ENCODE data around the gene KLK4. TPM values are rescaled to one million over a fixed set of nuclear protein-coding genes. Genes with fewer than 3 reads are reported as not detected.

Gene KLK4
- polyA plus RNA-seq, 3 donors, result not detected

GRCh38 chr19:50902640-50903039 is 8.6 kb downstream of the KLK4 start:
- Histone ChIP-seq H3K4me3 (replicated peaks in 1 of 3; ENCODE audit: low read depth in 2 of 3, low read length in 3 of 3) (no peak overlapping the region), H3K9ac (ENCODE audit: insufficient read depth, low read length, poor library complexity, severe bottlenecking) (no peak overlapping the region), H3K79me2 (ENCODE audit: insufficient read depth, low read length) (no peaks in the 10 kb centered on the region), H3K27ac (ENCODE audit: low read depth in 1 of 2, low read length in 2 of 2) (no peak overlapping the region), H3K27me3 (ENCODE audit: control insufficient read depth in 2 of 2, insufficient read depth in 2 of 2, low read length in 2 of 2) (peaks cover 0 to 7% of the 10 kb centered on the region in 2 donors), H3K9me3 (replicated peaks in 1 of 2; ENCODE audit: control insufficient read depth in 1 of 2, insufficient read depth in 1 of 2, low read length in 2 of 2) (peaks cover 0 to 6% of the 10 kb centered on the region in 2 donors), H3K4me2 (replicated peaks; ENCODE audit: extremely low read depth, low read length, poor library complexity, severe bottlenecking) (no peak overlapping the region), H3K4me1 (ENCODE audit: control insufficient read depth in 1 of 2, insufficient read depth in 2 of 2, low read length in 2 of 2) (no peaks in the 10 kb centered on the region), H2AFZ (ENCODE audit: insufficient read depth, low read depth, low read length, poor library complexity, severe bottlenecking) (no peak overlapping the region), H3K36me3 (replicated peaks in 1 of 2; ENCODE audit: control insufficient read depth in 1 of 2, insufficient read depth in 2 of 2, low read length in 2 of 2) (no peaks in the 10 kb centered on the region), H4K20me1 (ENCODE audit: insufficient read depth, low read length) (no peaks in the 10 kb centered on the region)
- no CpG with 5 or more reads among the region's 4 CpGs for WGBS (ENCODE audit: insufficient coverage)
- Mint-ChIP-seq H3K4me1 (no peaks in the 10 kb centered on the region), H3K9me3 (peaks cover 0 to 7% (median 3%) of the 10 kb centered on the region in 7 donors), H3K36me3 (no peaks in the 10 kb centered on the region), H3K4me3 (no peak overlapping the region), H3K27ac (no peak overlapping the region), H3K27me3 (ENCODE audit: low read depth in 3 of 3) (peaks cover 5 to 15% (median 13%) of the 10 kb centered on the region in 3 donors)
- intact Hi-C loops (cut with micrococcal nuclease), result no loop called here
- no peak for TF ChIP-seq CTCF (IDR thresholded peaks at IDR 0.05)
- DNase-seq, result no peak

GRCh38 chr19:50899569-50899968 is 11.6 kb downstream of the KLK4 start:
- no peak for DNase-seq
- Mint-ChIP-seq H3K27me3 (ENCODE audit: low read depth in 3 of 3) (peaks cover 6 to 12% (median 7%) of the 10 kb centered on the region in 3 donors), H3K9me3 (peaks cover 0 to 11% (median 8%) of the 10 kb centered on the region in 7 donors), H3K36me3 (no peaks in the 10 kb centered on the region), H3K4me1 (no peaks in the 10 kb centered on the region), H3K4me3 (no peak overlapping the region), H3K27ac (no peak overlapping the region)
- no peak for TF ChIP-seq CTCF (IDR thresholded peaks at IDR 0.05)
- Histone ChIP-seq H3K9ac (ENCODE audit: insufficient read depth, low read length, poor library complexity, severe bottlenecking) (no peak overlapping the region), H3K4me3 (replicated peaks in 1 of 3; ENCODE audit: low read depth in 2 of 3, low read length in 3 of 3) (no peak overlapping the region), H3K36me3 (replicated peaks in 1 of 2; ENCODE audit: control insufficient read depth in 1 of 2, insufficient read depth in 2 of 2, low read length in 2 of 2) (no peaks in the 10 kb centered on the region), H3K27ac (ENCODE audit: low read depth in 1 of 2, low read length in 2 of 2) (no peak overlapping the region), H3K79me2 (ENCODE audit: insufficient read depth, low read length) (no peaks in the 10 kb centered on the region), H3K4me2 (replicated peaks; ENCODE audit: extremely low read depth, low read length, poor library complexity, severe bottlenecking) (no peak overlapping the region), H3K4me1 (ENCODE audit: control insufficient read depth in 1 of 2, insufficient read depth in 2 of 2, low read length in 2 of 2) (no peaks in the 10 kb centered on the region), H4K20me1 (ENCODE audit: insufficient read depth, low read length) (no peaks in the 10 kb centered on the region), H2AFZ (ENCODE audit: insufficient read depth, low read depth, low read length, poor library complexity, severe bottlenecking) (no peak overlapping the region), H3K27me3 (ENCODE audit: control insufficient read depth in 2 of 2, insufficient read depth in 2 of 2, low read length in 2 of 2) (peaks cover 0 to 2% of the 10 kb centered on the region in 2 donors), H3K9me3 (replicated peaks in 1 of 2; ENCODE audit: control insufficient read depth in 1 of 2, insufficient read depth in 1 of 2, low read length in 2 of 2) (peaks cover 0 to 12% of the 10 kb centered on the region in 2 donors)
- intact Hi-C loops (cut with micrococcal nuclease), result no loop called here
- 100% methylated on average over 1 of the region's 3 CpGs for WGBS (ENCODE audit: insufficient coverage)
